Psoas muscle (tissue), 8 donors: ENCODE results near the gene KLF9. TPM values are rescaled to one million over a fixed set of nuclear protein-coding genes. Genes with fewer than 3 reads are reported as not detected.

ENCODE experiments used
- ATAC-seq, 4 donors: fragments of 200-7000 bp; cut with Tn5 transposase; one replicate each; pipeline ENCODE4 v1.9.1; 2020; ENCODE audit warnings: moderate library complexity in 3 of 4, mild to moderate bottlenecking in 2 of 4
- DNase-seq, 2 donors: peaks; one replicate each; pipeline ENCODE4 v3.0.0-alpha.2; 2020
- H3K27ac ChIP-seq: fragments of 200-600 bp; one replicate; pipeline ENCODE4 v1.8.0; 2022
- H3K27me3 ChIP-seq, 3 donors: fragments of 200-600 bp in 1 of 3; one replicate each; pipeline versions ENCODE4 v1.6.1 to v1.8.0; 2013 to 2022; ENCODE audit warnings: low read length in 2 of 3, mild to moderate bottlenecking in 2 of 3, moderate library complexity in 1 of 3; ENCODE audit not compliant: insufficient read depth in 3 of 3
- H3K36me3 ChIP-seq, 2 donors: fragments of 200-600 bp in 1 of 2; one replicate each; pipeline versions ENCODE4 v1.6.1 to v1.8.0; 2013 to 2022; ENCODE audit warnings: low read depth in 1 of 2, mild to moderate bottlenecking in 1 of 2, moderate library complexity in 1 of 2; ENCODE audit not compliant: insufficient read depth in 1 of 2
- H3K4me1 ChIP-seq: fragments of 200-600 bp; one replicate; pipeline ENCODE4 v1.8.0; 2022
- H3K4me3 ChIP-seq: fragments of 200-600 bp; one replicate; pipeline ENCODE4 v1.8.0; 2022; ENCODE audit warnings: mild to moderate bottlenecking
- H3K9me3 ChIP-seq: fragments of 200-600 bp; one replicate; pipeline ENCODE4 v1.8.0; 2022
- CTCF ChIP-seq: fragments of 200-600 bp; IDR thresholded peaks from one replicate; pipeline ENCODE4 v1.8.0; 2022; ENCODE audit warnings: antibody characterized with exemption
- WGBS, 3 donors: extraction: QIAGEN DNeasy Blood & Tissue Kit; methylation state at CpG; one replicate each; pipeline versions ENCODE4 v1.1.6 to v1.1.7; 2013; 5-methylcytosine and 5-hydroxymethylcytosine counted together
- intact Hi-C, 2 donors: fragments of 100-400 bp; cut with DNase I; formaldehyde crosslinking; loops; one replicate each; pipeline versions ENCODE4 v1.11.0 to v1.14.2; 2022
- polyA plus RNA-seq, 3 donors: library from polyadenylated mRNA; stranded (reverse); fragments of 200-250 nt; gene quantifications; one replicate each; pipeline ENCODE4 v1.2.3, GENCODE V29; 2013
- total RNA-seq, 4 donors: library from RNA; stranded (reverse); fragmentation: NEBNext Ultra II Directional in 2 of 4; extraction: Animal tissue kit (Norgen Biotek cat#: 25700) in 2 of 4; gene quantifications; one replicate each; pipeline versions ENCODE4 v1.2.1 to v1.2.4, GENCODE V29; 2021 to 2023
- donor health status: healthy with polysubstance abuse.
- donor health status: DM: no; HTN: no; CAD: no; lungs with moderate emphysema.
- donor health status: Bipolar disorder and iron deficiency.
- donor health status: healthy.
- donor health status: DM: yes; HTN: yes; CAD: no.
- donor health status: DM: no; HTN: no; CAD: no.
- donor health status: DM: no; HTN: no; CAD: no.
- donor health status: DM: yes; HTN: yes; CAD: no.

Gene KLF9
- total and polyA plus RNA-seq, 7 donors, result 29.5 to 178 (median 64.4) TPM

- intact Hi-C loops, result no loop called here
- H3K36me3 ChIP-seq, result no peaks in the 10 kb centered on the region
- ATAC-seq (no peak), DNase-seq (no peak)
- no peak overlapping the region for H3K27ac ChIP-seq
- WGBS, 3 donors, result 61 to 85% (median 63%) methylated on average over 11 of the region's 11 CpGs
- H3K4me3 ChIP-seq, result no peak overlapping the region
- H3K27me3 ChIP-seq, result no peaks in the 10 kb centered on the region
- no peak for TF ChIP-seq CTCF
- peaks cover 26% of the 10 kb centered on the region for H3K4me1 ChIP-seq
- no peaks in the 10 kb centered on the region for H3K9me3 ChIP-seq
Measured at GRCh38 chr9:70427161-70427945, 12.9 kb upstream of the KLF9 start.

- intact Hi-C loops, result no loop called here
- no peaks in the 10 kb centered on the region for H3K36me3 ChIP-seq
- H3K4me1 ChIP-seq, result peaks cover 41% of the 10 kb centered on the region
- no peak for ATAC-seq
- no peak overlapping the region for H3K27ac ChIP-seq
- DNase-seq, result no peak
- no peaks in the 10 kb centered on the region for H3K9me3 ChIP-seq
- TF ChIP-seq CTCF, result no peak
- WGBS, 3 donors, result 80 to 94% (median 83%) methylated on average over 8 of the region's 8 CpGs
- no peaks in the 10 kb centered on the region for H3K27me3 ChIP-seq
- no peak overlapping the region for H3K4me3 ChIP-seq
Measured at GRCh38 chr9:70425192-70425591, 10.7 kb upstream of the KLF9 start.

GRCh38 chr9:70422371-70423043, 8.1 kb upstream of the KLF9 start:
- no peak for TF ChIP-seq CTCF
- Histone ChIP-seq H3K27ac (peak overlapping the region; percentile 100), H3K9me3 (no peaks in the 10 kb centered on the region), H3K36me3 (no peaks in the 10 kb centered on the region), H3K27me3 (no peaks in the 10 kb centered on the region), H3K4me1 (peaks cover 47% of the 10 kb centered on the region), H3K4me3 (no peak overlapping the region)
- intact Hi-C loops, result no loop called here
- ATAC-seq (no peak), DNase-seq (no peak)
- WGBS, 3 donors, result 36 to 59% (median 41%) methylated on average over 6 of the region's 6 CpGs

DNA sequence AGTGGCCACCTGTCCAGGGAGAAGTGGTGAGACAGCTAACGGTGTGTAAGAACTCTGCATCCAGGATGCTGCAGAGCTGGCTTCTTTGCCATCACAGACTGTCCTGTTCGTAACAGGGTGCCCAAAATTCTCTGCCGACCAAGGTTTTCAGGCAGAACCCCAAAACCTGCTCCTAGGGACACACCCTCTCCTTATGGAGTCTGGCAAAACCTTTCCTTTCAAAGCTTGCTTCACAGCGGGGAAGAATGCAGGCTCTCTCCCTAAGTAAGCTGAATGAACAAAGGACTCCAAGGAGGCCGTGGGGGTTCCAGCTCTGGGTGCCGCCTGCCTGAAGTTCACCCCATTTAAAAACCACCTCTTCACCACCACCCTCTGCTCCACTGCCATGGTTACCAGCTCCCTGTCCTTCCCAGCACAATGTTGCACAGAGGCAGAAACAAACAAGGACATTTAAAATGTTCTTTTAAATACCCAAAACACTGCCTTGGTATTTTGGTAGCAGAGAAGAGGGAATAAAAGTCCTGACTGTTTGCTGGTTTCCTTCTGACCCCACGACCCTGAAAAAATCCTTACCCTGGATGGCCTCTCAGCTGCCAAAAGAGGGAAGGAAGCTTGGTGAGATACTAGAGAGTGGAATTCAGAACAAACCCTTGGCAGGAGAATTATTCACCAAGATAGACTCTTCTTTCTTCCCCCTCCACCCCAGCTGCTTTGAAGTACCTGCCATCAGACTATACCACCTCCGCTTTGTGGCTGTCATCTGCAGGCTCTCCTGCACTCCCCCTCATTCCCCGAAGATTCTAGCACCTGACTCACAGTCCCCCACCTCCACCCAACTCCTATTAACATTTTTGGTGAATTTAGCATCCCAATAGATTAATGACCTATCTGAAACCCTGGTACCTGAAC, 7.1 kb upstream of the KLF9 start:
- no peak for TF ChIP-seq CTCF
- intact Hi-C loops, result no loop called here
- Histone ChIP-seq H3K4me1 (peaks cover 54% of the 10 kb centered on the region), H3K27ac (peak overlapping the region; percentile 100), H3K36me3 (no peaks in the 10 kb centered on the region), H3K4me3 (peak overlapping the region; percentile 76), H3K9me3 (no peaks in the 10 kb centered on the region), H3K27me3 (no peaks in the 10 kb centered on the region)
- 16 to 37% (median 20%) methylated on average over 9 of the region's 9 CpGs for WGBS, 3 donors
- DNase-seq (no peak), ATAC-seq (peak in 2 of 4 donors; percentile 0 to 2)
